TTC549 (cell line): ENCODE results near the gene PSD.

ENCODE experiments used
- FAIRE-seq: peaks from 2 replicates; lab custom pipeline; 2012; peaks lifted over from hg19 to GRCh38; lab: Jason Lieb, UNC

PSD gene

DNA sequence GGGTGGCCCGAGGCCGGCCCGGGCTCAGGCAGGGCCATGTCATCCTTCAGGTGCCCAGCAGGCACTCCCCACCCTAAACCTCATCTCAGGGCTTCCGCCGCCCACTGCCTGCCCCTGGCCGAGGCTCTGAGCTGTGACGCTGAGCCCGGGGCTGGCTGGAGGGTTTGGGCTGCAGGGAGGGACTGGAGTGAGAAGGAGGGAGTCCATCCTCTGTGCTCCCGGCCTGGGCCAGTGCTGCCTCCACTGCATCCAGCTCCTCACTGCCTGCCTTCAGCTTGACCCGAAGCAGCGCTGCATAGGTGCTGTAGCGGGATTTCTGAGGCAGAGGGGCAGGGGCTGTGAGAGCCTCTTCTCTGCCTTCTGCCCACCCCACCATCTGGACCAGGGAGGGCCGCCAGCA, 15.5 kb downstream of the PSD start:
- no peak for FAIRE-seq

GRCh38 chr10:102402512-102402896, 16.1 kb downstream of the PSD start:
- no peak for FAIRE-seq

DNA sequence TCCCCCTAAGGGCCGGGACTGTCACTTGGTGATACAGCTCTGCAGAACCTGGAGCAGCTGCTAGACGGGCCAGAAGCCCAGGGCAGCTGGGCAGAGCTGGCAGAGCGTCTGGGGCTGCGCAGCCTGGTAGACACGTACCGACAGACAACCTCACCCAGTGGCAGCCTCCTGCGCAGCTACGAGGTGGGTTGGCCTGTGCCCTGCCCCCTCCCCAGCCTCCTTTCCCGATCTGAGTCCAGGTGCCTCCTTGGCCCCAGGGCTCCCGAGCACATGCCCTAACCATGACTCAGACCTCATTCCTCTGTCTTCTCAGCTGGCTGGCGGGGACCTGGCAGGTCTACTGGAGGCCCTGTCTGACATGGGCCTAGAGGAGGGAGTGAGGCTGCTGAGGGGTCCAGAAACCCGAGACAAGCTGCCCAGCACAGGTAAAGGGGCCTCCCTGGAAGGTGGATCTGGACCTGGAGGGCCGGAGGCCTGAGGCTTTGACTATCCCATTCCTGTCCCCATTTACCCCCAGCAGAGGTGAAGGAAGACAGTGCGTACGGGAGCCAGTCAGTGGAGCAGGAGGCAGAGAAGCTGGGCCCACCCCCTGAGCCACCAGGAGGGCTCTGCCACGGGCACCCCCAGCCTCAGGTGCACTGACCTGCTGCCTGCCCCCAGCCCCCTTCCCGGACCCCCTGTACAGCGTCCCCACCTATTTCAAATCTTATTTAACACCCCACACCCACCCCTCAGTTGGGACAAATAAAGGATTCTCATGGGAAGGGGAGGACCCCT, 16.7 kb downstream of the PSD start:
- no peak for FAIRE-seq

- no peak for FAIRE-seq
These were observed 17.3 kb downstream of the PSD start for GRCh38 chr10:102401342-102401654.

DNA sequence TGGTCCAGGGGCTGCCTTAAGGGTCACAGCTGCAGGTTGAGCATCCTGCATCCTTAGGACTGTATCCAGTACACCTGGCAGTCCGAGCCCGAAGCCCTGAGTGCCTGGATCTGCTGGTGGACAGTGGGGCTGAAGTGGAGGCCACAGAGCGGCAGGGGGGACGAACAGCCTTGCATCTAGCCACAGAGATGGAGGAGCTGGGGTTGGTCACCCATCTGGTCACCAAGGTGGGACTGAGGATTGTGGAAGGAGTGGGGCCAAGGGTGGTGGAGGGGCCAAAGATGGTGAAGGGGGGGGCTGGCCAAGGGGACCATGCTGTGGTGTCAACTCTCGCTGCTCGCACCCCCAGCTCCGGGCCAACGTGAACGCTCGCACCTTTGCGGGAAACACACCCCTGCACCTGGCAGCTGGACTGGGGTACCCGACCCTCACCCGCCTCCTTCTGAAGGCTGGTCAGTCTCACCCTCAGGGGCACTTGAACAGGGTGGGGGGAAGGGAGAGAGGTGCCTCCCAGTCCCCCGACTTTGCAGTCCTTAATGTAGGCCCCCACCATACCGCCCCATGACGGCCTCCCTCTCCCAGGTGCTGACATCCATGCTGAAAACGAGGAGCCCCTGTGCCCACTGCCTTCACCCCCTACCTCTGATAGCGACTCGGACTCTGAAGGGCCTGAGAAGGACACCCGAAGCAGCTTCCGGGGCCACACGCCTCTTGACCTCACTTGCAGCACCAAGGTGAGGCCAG, 17.8 kb downstream of the PSD start:
- FAIRE-seq = no peak

DNA sequence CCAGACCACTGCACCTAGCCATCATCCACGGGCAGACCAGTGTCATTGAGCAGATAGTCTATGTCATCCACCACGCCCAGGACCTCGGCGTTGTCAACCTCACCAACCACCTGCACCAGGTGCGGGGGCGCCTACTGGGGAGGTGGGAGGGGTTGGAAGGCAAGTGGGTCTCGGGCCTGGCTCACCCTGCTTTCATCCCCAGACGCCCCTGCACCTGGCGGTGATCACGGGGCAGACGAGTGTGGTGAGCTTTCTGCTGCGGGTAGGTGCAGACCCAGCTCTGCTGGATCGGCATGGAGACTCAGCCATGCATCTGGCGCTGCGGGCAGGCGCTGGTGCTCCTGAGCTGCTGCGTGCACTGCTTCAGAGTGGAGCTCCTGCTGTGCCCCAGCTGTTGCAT, 18.5 kb downstream of the PSD start:
- no peak for FAIRE-seq

- FAIRE-seq = no peak
These were observed 19.2 kb downstream of the PSD start for GRCh38 chr10:102399217-102400021.

DNA sequence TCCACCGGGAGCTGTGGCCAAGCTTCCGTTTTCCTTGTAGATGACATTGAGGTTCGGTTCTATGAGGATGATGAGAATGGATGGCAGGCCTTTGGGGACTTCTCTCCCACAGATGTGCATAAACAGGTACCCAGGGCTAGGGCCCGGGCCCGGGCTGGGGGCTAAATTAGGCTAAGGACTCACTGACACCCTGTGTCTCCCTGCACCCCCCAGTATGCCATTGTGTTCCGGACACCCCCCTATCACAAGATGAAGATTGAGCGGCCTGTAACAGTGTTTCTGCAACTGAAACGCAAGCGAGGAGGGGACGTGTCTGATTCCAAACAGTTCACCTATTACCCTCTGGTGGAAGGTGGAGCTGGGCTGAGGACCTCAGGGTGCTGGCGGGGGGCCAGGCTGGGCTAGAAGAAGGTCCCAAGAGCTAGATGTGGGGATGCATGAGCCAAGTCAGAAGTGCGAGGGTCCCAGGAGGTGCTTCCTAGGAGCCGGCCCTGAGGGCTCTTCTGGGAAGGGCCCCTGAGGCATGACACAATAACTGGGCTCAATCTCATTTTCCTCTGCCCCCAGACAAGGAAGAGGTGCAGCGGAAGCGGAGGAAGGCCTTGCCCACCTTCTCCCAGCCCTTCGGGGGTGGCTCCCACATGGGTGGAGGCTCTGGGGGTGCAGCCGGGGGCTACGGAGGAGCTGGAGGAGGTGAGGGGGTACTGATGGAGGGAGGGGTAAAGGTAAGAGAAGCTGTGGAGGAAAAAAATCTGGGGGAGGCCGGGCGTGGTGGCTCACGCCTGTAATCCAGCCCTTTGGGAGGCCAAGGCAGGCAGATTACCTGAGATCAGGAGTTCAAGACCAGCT, 20.2 kb downstream of the PSD start:
- FAIRE-seq = no peak

DNA sequence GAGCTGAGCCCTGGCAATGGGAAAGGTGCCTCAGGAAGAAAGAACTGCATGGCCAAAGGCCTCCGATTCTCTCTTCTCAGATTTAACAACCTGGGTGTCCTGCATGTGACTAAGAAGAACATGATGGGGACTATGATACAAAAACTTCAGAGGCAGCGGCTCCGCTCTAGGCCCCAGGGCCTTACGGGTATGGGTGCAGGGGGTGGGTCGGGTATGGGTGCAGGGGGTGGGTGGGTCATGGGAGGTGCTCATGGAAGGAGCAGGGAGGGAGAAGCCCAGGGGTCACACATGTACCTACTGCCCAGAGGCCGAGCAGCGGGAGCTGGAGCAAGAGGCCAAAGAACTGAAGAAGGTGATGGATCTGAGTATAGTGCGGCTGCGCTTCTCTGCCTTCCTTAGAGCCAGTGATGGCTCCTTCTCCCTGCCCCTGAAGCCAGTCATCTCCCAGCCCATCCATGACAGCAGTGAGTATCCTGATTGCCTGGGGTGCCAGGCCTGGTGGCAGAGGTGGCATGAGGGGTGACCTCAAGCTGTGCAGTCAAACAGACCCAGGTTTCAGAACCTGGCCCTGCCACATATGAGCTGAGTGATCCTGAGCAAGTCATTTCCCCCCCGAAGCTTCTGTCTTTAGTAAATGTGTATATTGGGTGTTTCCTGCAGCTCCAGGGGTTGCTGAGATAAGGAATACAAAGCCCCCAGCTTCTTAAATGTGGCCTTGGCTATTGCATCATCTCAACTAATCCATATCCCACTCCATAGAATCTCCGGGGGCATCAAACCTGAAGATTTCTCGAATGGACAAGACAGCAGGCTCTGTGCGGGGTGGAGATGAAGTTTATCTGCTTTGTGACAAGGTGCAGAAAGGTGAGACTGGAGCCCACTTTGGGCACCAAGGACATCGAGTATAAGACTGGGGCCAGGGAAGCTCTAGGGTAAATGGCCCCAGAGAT, 21.1 kb downstream of the PSD start:
- no peak for FAIRE-seq

GRCh38 chr10:102396730-102397151, 21.8 kb downstream of the PSD start:
- no peak for FAIRE-seq

DNA sequence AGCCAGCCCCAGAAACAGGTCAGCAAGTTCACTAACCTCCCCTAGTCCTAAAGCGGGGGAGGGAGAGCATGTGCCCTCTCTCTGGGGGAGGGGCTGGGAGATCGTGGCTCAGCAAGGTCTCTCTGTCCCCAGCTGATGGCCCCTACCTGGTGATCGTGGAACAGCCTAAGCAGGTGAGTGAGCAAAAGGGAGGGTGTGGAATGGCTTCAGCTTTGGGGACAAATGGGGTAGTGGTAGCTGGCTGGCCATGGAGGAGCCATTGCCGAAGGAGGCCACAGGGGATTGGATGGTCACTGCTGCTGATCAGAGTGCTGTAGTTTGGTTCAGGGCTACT, 22.3 kb downstream of the PSD start:
- no peak for FAIRE-seq

DNA sequence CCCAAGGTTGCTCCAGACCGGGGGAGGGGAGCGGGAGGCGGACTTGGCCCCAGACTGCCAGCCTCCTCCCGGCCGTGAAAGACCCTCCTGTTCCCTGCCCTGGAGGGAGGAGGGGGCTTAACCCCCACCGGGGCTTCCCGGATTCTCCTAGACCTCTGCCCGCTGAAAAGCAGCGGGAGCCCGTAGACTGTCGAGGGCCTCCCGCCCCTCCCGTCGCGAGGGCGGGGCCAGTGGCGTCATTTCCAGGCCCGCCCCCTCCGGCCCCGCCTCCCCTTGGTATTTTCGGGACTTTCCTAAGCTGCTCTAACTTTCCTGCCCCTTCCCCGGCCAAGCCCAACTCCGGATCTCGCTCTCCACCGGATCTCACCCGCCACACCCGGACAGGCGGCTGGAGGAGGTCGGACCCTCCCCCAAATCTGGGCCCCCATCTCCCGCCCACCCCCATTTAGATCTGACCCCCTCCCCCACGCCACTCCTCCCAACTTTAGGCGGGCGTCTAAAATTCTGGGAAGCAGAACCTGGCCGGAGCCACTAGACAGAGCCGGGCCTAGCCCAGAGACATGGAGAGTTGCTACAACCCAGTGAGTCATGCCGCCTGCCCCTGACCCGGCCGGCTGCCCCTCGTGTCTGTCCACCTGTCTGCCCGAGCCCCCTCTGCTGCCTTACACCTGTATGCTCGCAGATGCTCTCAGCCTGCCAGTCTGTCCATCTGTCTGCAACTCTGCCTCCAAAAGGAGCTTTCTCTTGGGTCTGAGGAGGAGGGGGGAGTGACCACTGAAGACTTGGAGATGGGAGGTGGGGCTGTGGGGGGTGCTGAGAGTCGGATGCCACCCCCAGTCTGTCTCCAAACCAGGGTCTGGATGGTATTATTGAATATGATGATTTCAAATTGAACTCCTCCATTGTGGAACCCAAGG, 22.9 kb downstream of the PSD start, which contains the start of gene NFKB2:
Gene NFKB2 (plus strand): TSS at position 306 of the 917 bp plus-strand sequence. CDS start 255 bp downstream, at position 561.
- no peak for FAIRE-seq

GRCh38 chr10:102394801-102395399, 23.7 kb downstream of the PSD start:
- FAIRE-seq = no peak

DNA sequence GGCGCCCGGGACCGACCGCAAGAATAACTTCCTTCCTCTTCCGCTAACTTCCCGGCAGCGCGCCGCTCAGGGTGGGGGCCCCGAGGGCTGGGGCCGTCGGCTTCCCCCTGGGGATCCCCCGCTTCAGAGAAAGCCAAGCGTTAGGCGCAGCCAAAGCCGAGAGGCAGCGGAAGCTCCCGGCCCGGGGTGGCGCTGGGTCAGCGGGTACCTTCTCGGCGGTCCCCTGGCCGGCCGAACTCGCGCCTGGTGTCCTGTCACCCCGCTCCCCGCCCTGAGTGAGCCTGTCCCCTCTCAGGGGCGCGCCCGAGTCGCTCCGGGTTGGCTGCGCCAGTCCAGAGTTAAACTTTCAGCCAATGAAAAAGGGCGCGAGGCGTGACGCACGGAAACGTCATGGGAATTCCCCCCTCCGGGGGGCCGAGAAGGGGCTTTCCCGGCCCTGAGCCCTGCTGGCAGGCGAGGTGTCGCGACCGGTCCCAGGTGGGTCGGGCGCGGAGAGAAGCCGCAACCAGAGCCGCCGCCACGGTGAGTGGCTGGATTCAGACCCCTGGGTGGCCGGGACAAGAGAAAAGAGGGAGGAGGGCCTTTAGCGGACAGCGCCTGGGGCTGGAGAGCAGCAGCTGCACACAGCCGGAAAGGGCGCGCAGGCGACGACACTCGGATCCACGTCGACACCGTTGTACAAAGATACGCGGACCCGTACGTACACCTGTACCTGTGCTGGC, 24.3 kb downstream of the PSD start:
- FAIRE-seq = no peak

DNA sequence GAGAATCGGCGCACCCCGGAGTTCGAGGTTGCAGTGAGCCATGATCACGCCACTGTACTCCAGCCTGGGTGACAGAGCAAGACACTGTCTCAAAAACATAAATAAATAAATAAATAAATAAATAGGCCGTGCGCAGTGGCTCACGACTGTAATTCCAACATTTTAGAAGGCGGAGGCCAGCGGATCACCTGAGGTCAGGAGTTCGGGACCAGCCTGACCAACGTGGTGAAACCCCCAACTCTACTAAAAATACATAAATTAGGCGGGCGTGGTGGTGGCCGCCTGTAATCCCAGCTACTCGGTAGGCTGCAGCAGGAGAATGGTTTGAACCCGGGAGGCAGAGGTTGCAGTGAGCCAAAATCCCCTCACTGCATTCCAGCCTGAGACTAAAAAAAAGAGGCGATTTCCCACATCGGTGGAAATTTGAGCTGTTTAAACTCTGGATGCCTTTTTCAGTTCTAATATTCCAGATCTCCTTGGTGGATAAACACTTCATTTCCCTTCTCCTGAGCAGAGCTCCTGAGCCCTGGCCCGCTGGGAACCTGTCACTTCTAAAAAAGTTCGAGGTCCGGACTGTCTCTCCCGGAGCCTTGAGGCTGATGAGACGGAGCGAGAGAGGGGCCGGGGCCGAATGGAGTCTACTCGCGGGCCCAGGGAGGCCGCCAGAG, 25.0 kb downstream of the PSD start:
- FAIRE-seq = no peak

GRCh38 chr10:102392306-102392705, 26.3 kb downstream of the PSD start:
- FAIRE-seq = no peak

DNA sequence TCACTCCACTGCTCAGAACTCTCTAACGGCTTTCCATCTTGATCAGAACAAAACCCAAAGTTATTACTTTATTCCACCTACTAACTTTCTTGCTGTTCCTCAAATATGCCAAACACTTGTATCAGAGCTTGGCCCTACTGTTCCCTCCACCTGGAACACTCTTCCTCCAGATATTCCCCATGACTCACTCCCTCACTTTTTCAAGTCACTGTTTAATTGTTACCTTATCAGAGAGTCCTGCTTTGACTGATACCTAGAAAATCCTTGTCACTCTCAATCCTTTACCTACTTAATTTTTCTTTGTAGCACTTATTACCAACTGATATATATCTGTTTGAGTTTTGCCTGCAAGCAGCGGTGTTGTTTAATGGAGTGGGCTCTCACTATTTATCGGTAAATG, 28.7 kb downstream of the PSD start:
- FAIRE-seq = no peak
